ENCODE results near the gene OR2T3.
"Not testable (repeated sequence)": the region's sequence is repeated elsewhere in the genome, so short reads cannot be mapped to it uniquely, and the experiment has no call there.

The OR2T3 gene

DNA sequence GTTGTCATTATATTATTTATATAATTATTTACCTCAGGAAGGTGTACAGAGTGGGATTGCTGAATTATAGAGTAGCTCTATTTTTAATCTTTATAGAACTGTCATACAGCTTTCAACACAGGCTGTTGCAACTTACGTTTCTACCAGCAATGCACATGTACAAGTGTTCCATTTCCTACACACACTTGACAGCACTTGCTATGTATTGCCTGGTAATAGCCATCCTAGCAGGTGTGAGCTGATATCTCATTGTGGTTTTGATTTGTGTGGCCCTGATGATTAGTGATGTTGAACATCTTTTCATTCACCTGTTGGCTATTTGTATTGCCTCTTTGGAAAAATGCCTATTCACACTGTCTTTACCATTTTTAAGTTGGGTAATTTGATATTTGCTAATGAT, 2.5 kb downstream of the OR2T3 start:
- not testable (repeated sequence) for DNase-seq

DNA sequence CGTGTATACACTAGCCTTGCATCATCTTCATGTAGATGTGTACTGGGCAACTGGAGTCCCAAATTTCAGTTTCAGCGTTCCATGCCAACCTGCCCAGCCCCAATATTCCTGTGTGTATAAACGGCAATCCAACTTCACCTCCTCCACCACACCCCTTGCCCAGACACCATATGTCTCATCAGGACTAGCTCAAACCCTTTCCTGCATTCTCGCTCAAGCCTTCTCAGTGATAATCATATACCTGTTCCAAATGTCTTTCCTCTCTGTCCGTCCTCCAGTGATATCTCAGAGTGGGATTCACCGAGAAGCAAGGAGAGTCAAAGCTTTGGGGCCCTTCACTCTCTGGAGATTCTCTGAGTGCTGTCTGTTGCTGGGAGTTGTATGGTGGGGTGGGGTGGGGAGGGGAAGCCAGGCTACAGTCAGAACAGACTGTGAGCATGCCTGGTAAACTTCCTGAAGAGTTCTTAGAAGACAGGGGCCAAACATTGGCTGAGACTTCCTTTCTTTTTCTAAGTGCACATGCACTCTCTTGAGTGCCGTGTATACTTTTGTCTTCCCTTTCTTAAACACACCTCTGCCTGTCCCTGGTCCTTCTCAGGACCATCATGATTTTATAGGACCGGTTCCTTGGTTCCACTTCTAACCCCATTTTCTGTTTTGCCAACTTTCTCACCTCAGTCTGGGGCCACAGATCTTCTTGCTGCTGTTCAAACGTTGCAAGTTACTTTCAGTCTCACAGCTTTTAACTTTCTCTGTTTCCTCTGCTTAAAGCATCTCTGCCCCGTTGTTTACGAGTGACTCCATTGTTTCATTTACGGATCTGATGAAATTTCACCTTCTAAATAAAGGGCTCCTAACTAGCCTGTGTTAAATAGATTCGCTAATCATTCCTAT, 8.8 kb downstream of the OR2T3 start:
- DNase-seq, result not testable (repeated sequence)

GRCh38 chr1:248488289-248488688, 15.1 kb downstream of the OR2T3 start, which contains the start of gene OR2T5:
OR2T5 (plus strand) TSS chr1:248488589; CDS start chr1:248488589, 0 bp downstream.
- not testable (repeated sequence) for DNase-seq

- not testable (repeated sequence) for DNase-seq
Observed at GRCh38 chr1:248496661-248497060, 23.5 kb downstream of the OR2T3 start.

GRCh38 chr1:248500305-248501035, 27.3 kb downstream of the OR2T3 start:
- not testable (repeated sequence) for DNase-seq

- not testable (repeated sequence) for DNase-seq
Observed at GRCh38 chr1:248507773-248508172, 34.6 kb downstream of the OR2T3 start, which contains the start of gene OR2G6. OR2G6 (plus strand) TSS chr1:248508073; CDS start chr1:248521647, 13,574 bp downstream.

DNA sequence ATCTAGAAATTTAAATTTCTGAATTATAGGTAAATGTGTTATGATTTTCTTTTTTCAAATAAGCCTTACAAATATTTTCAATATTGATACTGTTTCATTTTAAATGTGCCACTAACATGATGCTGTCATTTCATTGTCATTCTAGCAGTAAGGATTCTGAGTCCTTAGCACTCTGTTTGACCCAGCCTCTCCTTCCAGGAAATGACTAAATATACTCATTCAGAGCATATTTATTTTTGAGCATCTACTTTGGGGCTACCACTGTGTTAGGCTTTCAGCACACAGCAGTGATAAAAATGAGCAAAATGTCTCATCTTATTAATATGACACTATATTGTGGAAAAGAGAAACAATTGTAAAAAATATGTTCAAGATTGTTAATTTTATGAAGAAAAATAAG, 37.1 kb downstream of the OR2T3 start:
- DNase-seq, result not testable (repeated sequence)

- no peak for DNase-seq
Observed at GRCh38 chr1:248521856-248522255, 48.7 kb downstream of the OR2T3 start.

All from SW 1271 (cell line).